T-helper 1 cell (primary cell): Measurements from ENCODE around the gene SSU72.
"Not testable (repeated sequence)": the region's sequence is repeated elsewhere in the genome, so short reads cannot be mapped to it uniquely, and the experiment has no call there.

Experiments
- DNase-seq, 5 donors: peaks; one replicate each; pipeline ENCODE4 v3.0.0-alpha.2; 2012 to 2020

The SSU72 gene

GRCh38 chr1:1526476-1526875 is 48.2 kb downstream of the SSU72 start:
- DNase-seq = not testable (repeated sequence)

- DNase-seq = not testable (repeated sequence)
These were observed 49.8 kb downstream of the SSU72 start for GRCh38 chr1:1524750-1525383.

DNA sequence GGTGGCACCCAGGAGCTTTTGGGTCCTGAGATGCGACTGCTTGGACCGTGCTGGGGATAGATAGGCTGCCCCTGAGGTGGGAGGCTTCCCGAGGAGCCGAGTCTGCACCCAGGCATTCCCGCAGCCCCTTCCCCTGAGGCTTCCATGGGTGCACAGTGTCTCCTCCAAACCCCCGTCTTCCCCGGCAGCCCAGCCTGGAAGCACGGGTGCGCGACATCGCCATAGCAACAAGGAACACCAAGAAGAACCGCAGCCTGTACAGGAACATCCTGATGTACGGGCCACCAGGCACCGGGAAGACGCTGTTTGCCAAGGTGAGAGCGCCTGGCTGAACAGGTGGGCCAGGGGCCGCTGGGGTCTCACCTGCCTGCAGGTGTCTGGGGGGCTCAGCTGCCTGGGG is 51.0 kb downstream of the SSU72 start:
- not testable (repeated sequence) for DNase-seq

DNA sequence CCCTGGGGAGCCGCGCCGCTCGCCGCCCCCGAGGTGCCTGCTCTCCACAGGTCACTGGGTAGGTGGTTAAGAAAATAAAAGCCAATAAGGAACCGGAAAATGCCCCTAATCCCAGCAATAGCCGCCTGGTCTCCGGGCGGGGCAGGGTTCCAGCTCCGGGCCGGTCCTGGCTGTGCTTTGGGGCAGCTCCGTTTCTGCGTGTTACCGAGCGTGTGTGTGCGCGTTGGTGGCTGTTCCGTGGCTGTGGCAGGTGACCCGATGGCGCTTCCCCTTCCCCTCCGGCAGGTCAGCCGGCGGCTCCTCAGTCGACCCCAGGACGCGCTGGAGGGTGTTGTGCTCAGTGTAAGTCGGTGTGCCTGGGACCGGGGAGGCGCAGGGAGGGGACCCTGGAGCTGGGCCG is 51.4 kb downstream of the SSU72 start:
- not testable (repeated sequence) for DNase-seq

DNA sequence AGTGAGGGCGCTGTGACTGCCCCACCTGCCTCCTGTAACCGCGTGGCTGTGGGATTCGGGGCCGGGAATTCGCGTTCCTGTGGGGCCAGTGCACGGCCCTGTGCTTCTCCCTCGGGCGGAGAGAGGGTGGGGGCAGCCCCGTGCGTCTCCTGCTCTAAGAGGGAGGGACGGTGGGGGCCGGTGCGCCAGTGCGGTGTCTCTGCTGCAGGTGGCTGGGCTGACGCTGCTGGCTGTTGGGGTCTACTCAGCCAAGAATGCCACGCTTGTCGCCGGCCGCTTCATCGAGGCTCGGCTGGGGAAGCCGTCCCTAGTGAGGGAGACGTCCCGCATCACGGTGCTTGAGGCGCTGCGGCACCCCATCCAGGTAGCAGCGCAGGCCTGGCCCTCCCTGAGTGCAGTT is 52.1 kb downstream of the SSU72 start:
- DNase-seq = not testable (repeated sequence)

DNA sequence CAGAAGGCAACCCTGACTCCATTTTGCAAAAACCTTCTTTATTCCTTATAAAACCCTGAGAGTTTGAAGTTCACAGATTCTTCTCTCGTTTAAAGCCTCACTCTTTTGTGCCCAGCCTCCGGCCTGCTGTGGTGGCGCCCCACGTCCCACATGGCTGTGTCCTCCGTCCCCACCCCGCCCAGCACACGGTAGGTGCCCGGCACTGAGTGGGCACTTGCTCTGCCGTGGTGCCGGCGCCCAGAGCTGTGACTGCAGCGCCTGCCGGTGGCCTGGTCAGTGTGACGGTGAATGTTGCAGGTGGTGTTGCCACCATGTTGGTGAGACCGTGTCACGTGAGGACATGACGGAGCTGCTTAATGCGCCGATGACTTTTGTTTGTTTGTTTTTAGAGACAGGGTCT is 53.3 kb downstream of the SSU72 start:
- DNase-seq = no peak

DNA sequence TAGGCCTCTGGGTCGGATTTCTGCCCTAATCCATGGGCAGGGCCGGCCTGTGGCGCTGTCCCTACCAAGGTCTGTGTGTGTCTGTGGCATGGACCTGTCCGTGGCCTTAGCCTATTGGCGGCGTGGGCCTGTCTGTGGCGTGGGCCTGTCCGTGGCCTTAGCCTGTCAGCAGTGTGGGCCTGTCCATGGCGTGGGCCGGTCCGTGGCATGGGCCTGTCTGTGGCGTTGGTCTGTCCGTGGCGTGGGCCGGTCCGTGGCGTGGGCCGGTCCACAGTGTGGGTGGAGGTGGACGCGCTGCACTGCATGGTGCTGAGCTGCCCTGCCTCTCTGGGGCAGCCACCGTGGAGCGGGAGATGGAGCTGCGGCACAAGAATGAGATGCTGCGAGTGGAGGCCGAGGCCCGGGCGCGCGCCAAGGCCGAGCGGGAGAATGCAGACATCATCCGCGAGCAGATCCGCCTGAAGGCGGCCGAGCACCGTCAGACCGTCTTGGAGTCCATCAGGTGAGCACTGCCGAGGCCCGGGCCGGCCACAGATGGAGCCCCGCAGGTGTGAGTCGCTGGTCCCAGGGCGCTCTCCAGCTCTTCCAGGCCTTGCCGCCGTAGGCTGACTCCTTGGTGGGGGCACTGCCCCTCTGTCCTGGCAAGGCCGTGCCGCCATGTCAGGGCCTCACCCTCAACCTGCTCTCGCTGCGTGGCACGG is 54.7 kb downstream of the SSU72 start:
- not testable (repeated sequence) for DNase-seq

DNA sequence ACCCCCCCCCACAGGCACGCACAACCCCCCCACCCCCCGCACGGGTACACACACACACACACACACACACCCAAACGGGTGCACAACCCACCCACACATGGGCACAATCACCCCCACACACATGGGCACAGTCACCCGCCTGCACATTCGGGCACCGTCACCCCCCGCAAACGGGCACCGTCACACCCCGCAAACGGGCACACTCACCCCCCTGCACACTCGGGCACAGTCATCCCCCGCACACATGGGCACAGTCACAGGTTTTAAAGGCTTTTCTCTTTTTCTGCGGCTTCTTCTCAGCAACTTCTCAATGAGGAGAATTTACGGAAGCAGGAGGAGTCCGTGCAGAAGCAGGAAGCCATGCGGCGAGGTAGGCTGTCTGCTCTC is 56.0 kb downstream of the SSU72 start:
- not testable (repeated sequence) for DNase-seq

- DNase-seq = no peak
These were observed 56.6 kb downstream of the SSU72 start for GRCh38 chr1:1517973-1518620.

GRCh38 chr1:1516923-1517322 is 57.7 kb downstream of the SSU72 start:
- DNase-seq = not testable (repeated sequence)

GRCh38 chr1:1514376-1514775 is 60.3 kb downstream of the SSU72 start:
- not testable (repeated sequence) for DNase-seq

DNA sequence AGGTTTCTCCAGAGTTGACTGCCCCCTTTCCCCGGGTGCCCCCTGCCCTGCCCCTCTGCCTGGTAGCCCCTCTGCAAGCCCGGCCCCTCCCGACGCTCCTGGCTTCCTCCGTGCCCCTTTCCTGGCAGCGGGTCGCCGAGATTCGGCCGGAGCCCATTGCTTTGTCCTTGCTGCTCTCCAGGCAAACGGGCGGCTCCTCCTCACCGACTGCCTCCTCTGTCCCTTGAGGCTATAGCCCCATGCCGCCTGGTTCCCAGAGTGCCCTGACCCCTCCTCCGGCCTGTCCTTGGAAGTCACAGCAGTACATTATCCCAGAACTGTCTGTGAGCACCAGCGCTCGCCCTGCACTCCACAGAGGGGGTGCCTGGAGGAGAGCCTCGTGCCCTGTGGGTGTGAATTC is 61.0 kb downstream of the SSU72 start:
- DNase-seq = not testable (repeated sequence)

DNA sequence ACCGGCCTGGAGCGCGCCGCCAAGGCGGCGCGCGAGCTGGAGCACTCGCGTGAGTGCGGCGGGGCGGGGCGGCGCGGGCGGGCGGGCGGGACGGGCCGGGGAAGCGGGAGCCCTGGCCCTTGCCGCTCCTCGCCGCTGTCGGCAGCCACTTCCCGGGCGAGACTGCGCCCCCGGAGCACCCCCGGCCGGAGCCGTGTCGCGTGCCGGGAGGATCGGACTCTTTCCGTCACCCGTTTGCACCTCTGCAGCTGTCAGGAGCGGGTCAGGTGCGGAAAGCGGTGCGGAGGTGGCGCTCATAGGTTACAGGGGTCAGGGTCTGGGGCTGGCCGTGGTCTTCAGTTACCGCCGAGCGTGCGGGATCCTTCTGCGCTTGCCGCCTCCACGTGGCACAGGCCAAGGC is 62.2 kb downstream of the SSU72 start:
- peak in 1 of 5 donors; percentile 23 for DNase-seq

GRCh38 chr1:1511533-1512285 is 63.0 kb downstream of the SSU72 start, which contains the start of gene ATAD3A:
TSS of gene ATAD3A (plus strand) at chr1:1512162. CDS start at chr1:1512269, 107 bp downstream.
- peak; percentile 90 to 98 (median 93) for DNase-seq

DNA sequence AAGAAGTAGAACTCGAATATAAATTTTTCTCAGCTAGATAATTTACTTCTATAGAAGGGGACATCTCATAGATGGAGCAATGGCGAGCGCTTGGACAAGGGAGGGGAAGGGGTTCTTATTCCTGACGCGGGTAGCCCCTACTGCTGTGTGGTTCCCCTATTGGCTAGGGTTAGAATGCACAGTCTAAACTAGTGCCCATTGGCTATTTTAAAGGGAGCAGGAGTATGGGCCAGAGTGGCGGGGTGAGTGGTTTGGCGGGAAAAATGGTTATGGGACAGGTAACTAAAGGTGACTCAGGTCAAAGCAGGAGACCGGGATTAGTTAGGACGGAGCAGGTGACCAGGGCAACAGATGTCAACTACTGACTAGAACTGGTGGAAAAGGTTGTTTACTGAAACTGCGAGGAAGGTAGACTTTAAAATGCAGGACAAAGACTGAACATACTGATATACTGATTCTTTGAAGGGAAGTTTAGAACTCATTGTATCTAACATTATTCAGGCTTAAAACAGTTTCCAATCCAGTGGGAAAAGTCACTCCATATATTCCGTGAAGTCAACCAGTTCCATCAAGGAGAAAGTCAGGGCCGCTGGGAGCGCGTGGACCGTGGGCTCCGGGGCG is 63.6 kb downstream of the SSU72 start:
- DNase-seq = no peak

DNA sequence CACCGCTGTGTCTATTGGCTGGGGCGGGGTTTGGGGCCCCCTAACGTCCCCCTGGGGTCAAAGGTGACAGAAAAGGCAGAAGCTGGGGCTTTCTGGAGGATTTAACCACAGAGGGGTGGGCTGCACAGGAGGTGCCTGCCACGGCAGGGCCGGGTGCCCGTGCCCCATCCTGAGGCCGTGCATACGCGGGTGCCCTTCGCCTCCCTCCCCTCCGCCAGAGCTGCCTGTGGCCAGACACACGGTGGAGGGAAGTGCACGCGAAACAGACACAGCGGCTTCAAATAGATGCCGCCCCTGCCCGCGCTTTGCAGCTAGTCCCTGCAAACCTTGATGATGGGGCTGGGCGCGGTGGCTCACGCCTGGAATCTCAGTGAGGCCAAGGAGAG is 65.2 kb downstream of the SSU72 start:
- not testable (repeated sequence) for DNase-seq

DNA sequence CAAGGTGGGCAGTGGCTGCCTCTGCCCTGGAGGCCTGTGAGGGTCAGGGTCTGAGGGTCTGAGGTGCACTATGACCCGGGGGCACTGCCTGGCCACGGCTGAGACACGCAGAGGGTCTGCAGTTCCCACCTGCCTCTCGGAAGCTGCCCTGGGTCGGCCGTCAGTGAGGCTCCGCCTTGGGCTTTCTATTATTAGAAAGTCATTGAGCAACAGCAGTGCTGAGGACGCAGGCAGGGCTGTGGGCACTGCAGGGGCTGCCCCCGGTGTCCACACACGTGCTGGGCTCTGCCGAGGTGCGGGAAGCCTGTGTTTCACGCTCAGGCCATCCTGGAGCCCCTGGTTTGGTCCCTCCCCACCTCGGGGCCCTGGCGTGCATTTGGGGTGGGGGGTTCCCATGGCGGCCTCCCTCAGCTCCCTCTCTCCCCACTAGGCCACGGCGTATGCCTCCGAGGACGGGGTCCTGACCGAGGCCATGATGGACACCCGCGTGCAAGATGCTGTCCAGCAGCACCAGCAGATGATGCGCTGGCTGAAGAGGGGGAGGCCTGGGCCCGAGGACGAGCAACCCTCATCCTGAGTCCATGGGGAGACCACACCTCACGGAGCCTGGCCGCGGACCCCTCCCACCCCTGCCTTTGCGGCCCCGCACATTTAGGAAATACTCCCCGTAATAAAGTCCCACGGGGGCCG is 65.7 kb downstream of the SSU72 start:
- DNase-seq = not testable (repeated sequence)

DNA sequence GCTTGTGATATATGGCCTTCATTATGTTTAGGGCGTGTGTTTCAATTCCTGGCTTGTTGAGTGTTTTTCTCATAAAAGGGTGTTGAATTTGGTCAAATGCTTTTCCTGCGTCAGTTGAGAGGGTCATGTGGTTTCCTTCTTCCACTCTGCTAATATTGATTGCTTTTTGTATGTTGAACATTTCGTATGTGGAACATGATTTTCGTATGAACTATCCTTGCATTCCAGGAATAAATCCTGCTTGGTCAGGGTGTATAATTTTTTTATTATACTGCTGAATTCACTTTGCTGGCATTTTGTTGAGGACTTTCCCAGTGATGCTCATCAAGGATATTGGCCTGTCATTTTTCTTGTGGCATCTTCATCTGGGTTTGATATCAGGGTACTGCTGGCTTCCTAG is 67.4 kb downstream of the SSU72 start:
- DNase-seq = no peak

GRCh38 chr1:1505801-1506200 is 68.9 kb downstream of the SSU72 start:
- not testable (repeated sequence) for DNase-seq

GRCh38 chr1:1505366-1505798 is 69.3 kb downstream of the SSU72 start:
- not testable (repeated sequence) for DNase-seq

DNA sequence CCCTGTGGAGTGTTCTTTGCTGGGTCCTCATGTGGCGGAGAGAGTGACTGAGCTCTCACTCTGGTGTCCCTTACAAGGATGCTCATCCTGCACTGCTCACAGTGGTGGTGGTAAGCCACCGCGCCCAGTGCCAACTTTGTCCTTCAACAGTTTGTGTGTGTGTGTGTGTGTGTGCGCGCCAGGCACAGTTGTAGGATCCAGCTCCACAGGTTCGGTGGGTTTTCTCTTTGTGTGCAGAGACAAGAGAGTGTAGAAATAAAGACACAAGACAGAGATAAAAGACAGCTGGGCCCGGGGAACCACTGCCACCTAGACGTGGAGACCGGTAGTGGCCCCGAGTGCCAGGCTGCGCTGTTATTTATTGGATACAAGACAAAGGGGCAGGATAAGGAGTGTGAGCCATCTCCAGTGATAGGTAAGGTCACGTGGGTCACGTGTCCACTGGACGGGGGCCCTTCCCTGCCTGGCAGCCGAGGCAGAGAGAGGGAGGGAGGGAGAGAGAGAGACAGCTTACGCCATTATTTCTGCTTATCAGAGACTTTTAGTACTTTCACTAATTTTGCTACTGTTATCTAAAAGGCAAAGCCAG is 69.8 kb downstream of the SSU72 start:
- peak; percentile 44 to 68 (median 61) for DNase-seq
